HG03460 (cell line): Measurements from ENCODE around the gene ZNF846.
A peak's percentile ranks its signal among the peaks of the same experiment; 100 is the strongest.
"Not testable (repeated sequence)": the region's sequence is repeated elsewhere in the genome, so short reads cannot be mapped to it uniquely, and the experiment has no call there.

Experiments used
- ATAC-seq: cut with Tn5 transposase; IDR thresholded peaks from one replicate; pipeline ENCODE4 v1.9.1; 2021; ENCODE audit not compliant: unreplicated experiment

Gene ZNF846

DNA sequence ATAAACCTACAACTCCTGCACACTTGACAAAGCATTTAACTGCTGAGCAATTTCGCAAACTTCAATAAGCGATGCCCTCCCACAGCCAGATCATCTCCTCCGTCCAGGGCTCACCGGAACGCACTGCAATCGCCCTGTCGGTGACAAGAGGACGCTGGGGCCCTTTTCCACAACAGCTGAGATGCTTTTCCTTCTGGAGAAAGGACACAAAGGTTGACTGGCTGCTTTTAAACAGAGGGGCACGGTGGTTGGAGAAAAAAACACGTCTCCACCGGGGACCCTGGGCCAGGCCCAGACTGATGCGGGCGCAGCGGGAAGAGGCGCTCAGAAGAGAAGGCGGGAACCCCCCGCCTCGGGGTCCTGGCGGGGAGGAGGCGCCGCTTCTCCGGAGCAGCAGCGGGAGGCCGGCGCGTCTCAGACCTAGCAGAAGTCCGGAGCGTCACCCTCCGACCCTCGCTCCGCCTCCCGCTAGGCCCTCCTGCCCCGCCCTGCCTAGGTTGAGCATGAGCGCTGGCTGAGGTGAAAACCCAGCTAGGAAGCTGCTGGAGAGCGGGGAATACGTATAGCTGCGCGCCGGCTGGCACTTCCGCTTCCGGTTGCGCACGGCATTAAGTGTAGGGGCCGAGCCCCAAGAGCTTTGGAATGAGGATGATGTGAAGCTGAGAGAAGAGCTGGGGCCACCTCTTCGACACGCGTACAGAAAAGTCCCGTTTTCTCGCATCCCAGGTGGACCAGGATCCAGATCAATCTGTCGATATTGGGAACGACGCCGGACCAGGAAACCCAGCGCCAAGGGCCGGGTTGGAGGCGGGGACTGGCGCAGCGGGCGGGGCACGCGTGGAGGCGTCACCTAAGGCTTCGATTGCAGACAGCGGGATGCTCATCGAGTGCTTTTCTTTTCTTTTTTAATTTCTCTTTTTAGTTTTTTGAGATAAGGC lies at the start of gene ZNF846:
Gene ZNF846 (minus strand): TSS at position 564 of the 938 bp plus-strand sequence. CDS start 3,788 bp downstream, outside the sequence.
- ATAC-seq: peak; percentile 97

DNA sequence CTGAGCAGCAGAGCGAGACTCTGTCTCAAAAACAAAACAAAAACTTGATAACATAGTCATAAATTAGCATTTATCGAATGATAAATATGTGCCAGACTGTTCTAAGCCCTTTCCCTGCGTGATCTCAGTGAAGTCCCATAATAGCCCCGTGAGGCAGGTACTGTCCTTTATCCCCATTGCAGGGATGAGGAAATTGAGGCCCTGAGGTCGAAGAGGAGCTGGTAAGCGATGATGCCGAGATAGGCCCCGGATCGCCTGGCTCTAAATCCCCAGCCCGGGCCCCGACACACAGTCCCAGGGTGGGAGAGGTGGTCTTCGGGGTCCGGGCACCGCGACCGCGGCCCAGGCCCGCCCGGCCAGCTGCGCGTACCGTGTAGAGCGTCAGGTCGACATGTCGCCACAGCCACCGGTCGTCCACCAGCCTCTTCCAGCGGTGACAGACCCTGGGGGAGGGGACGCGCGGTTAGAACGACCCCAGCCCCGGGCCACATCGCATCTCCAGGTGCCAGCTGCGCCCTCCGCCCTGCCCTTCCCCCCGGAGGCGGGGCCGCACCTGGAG lies 49.7 kb upstream of the ZNF846 start:
- ATAC-seq: no peak

DNA sequence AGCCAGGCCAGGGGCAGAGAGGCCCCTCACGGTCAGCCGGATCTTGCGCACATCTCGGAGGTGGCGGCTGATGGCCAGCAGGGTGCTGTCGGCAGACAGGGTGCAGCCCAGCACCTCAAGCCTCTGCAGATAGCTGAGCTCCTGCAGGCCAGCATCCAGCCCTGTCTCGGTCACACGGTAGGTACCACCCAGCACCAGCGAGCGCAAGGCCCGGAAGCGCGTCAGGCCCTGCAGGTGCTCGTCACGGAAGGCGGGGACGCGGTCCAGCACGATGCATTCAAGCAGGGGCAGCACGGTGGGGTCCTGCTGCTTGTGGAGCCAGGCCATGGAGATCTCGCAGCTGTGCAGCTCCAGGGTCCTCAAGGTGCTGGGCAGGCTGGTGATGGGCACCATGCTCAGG lies 42.6 kb upstream of the ZNF846 start:
- no peak for ATAC-seq

DNA sequence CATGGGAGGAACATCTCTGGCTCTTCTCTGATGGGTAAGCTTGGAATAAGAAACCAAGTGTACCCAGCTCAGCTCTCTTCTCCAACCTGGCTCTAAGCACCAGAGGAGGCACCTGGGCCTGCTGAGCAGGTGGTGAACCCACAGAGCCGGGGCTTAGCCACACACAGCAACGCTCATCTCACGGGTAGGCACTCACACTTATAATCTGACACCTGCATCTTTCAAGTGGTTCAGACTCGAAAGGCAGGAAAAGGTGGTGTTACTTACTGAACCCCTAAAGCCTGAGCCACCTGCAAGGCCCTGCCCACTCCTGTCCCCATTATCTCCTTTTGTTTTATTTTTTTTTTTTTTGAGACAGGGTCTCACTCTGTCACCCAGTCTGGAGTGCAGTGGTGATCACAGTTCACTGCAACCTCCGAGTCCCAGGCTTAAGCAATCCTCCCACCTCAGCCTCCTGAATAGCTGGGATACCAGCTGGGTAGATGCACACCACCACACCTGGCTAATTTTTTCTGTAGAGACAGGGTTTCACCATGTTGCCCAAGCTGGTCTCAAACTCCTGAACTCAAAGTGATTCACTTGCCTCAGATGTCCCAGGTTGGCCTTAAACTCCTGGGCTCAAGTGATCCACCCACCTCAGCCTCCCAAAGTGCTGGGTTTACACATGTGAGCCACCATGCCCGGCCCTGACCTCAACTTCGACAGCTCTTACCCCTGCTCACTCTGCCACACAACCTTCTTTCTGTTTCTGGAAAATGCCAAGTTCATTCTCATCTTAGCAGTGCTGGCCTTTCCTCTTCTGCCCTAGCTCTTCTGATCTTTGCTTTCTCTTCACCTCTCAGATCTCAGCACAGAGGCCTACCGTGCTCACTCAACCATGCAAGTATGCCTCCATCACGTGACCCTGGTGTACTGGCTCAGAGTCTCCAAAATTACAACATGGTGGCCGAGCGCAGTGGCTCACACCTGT lies 40.6 kb upstream of the ZNF846 start:
- ATAC-seq: no peak

DNA sequence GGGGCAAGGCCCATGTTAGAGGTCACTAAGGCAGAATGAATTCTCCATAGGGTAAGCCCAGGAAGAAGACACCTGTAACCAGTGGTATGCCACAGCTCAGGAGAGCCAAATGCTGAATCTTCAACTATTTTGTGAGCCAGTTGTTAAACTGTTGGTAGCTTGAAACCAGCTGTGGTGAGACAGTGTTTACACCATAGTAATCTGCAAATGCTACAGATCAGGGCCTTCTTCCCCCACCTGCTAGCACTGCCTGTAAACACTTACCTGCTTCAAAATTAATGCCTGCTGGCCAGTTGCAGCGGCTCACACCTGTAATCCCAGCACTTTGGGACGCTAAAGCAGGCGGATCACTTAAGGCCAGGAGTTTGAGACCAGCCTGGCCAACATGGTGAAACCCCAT lies 38.3 kb upstream of the ZNF846 start:
- no peak for ATAC-seq

DNA sequence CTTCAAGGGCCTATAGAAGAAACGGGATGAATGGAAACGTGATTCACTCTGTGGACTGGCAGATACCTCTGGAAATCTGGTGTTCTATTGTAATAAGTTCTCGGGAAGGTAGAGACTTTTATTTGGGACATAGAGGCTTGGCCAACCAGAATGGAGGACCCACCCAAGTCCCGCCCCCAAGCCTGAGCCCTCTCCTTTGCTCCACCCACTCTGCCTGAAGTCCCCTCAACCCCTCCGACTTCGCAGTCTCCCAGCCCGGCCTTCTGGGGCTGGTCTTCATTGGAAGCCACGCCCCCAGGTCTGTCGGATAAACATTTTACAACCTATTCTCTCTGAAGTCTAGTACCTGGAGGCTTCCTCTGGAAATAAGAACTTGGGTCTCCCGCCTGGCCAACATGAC lies 33.4 kb upstream of the ZNF846 start:
- no peak for ATAC-seq

DNA sequence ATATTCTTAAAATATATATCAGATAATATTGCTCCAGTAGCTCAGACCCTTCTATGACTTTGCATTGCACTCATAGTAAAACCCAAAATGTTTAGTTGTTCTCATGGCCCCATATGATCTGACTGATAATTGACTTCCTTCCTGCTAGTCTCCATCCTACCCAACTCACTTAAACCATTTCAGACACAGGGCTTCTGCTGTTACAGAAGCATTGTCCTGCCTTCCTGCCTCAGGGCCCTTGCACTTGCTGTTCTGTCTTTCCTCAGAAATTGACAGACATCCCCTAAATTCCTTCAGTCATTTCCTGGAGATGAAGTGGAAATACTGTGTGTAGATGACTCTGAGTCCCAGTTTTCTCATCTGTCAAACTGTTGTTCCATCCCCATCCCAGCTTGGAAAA lies 30.6 kb upstream of the ZNF846 start:
- no peak for ATAC-seq

DNA sequence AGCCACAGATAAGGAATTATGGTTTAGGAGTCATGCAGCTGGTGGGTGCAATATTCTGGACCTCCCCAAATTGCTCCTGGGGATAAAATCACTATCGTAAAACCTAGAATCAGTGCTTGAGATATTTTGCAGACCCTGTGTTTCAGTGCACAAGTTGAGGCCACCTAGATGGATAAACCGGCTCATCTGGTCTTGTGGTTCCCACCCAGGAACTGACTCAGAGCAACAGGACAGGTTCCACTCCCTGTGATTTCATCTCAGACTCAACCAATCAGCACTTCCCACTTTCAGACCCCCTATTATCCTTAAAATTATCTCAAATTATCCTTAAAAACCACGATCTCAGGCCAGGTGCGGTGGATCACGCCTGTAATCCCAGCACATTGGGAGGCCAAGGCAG lies 29.3 kb upstream of the ZNF846 start:
- ATAC-seq: no peak

DNA sequence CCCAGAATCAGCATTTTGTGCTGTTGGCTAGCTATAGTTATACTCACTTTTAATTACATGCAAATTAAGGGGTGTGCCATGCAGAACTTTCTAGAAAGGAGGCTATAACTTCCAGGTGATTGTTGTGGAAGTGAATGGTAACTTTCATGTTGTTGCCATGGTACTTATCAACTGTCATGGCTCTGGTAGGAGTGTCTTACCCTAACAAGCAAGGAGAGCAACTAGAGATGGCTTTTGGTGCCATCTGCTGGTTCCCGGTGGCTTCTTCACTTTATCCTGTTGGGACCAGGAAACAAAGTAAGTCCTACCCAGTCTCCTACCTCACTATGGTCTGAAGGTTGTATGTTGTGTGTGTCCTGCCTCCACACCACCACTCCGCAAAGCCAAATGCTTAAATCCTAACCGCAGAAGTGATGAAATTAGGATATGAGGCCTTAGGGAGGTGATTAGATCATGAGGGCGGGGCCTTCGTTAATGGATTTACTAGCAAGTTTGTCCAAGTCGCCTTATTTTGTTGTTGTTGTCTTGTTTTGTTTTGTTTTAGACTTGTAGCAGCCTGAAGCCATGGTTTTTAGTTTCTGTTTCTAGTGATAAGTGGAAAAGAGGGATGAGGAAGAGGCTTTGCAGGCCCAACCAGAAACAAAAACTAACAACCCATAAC lies 27.7 kb upstream of the ZNF846 start:
- ATAC-seq: no peak

DNA sequence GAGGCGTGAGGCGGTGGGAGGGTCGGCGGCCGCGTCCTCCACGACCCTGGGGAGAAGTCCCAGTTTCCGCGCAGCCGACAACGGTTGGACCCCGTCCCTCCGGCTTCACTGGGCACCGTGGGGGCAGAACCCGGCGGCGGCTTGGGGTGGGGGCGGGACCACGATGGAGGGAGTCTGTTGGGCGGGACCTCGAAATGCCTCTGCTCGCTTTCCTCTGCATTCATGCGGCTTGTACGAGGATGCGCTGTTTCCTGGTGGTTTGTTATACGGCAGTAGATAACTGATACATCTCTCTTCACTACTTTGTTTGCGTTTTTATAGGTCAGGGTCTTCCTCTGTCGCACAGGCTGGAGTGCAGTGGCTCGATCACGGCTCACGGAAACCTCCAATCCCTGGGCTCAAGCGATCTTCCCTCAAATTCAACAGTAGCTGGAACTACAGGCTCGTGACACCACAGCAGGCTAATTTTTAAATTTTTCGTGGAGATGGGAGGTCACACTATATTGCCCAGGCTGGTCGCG lies 24.6 kb upstream of the ZNF846 start:
- ATAC-seq: peak; percentile 4

DNA sequence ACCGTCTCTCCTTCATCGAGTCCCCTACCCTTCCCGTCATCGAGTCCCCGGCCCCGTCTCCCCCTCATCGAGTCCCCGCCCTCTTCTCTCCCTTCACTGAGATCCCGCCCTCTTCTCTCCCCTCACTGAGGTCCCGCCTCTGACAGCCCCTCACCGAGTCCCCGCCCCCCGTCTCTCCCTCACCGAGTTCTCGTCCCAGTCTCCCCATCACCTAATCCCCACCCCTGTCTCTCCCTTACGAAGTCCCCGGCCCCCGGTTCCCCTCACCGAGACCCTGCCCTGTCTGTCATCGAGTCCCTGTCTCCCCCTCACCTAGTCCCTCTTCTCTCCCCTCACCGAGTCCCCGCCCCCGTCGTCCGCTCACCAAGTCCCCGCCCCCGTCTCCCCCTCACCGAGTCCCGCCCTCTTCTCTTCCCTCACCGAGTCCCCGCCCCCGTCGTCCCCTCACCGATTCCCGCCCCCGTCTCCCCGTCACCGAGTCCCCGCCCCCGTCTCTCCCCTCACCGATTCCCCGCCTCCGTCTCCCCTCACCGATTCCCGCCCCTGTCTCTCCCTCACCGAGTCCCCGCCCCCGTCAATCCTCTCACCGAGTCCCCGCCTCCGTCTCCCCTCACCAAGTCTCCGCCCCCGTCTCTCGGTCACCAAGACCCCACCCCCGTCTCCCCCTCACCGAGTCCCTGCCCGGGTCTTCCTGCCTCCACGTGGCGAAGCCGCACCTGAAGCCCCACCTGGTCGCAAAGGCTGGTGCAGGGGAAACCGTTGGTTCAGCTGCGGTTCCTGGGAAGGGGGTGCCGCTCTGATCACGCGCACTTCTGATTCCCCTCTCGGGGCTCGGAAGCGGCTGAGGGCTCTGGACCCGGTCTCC lies 23.9 kb upstream of the ZNF846 start:
- peak; percentile 42 for ATAC-seq

DNA sequence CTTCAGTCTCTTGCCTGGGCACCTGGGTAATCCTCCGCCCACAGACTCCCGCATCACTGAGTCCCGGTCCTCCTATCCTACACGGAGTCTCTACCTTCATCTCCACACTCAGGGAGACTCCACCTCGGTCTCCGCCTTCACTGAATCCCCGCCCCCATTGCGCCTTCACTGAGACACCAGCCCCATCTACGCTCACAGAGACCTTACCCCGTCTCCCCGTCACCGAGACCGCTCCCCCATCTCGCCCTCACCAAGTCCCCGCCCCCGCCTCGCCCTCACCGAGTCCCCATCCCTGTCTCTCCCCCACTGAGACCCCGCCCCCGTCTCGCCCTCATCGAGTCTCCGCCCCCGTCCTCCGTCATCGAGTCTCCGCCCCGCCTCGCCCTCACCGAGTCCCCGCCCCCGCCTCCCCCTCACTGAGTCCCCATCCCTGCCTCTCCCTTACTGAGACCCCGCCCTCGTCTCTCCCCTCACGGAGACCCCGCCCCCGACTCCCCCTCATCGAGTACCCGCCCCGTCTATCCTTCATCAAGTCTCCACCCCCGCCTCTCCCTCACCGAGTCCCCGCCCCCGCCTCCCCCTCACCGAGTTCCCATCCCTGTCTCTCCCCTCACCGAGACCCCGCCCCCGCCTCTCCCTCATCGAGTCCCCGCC lies 23.1 kb upstream of the ZNF846 start:
- peak; percentile 44 for ATAC-seq

DNA sequence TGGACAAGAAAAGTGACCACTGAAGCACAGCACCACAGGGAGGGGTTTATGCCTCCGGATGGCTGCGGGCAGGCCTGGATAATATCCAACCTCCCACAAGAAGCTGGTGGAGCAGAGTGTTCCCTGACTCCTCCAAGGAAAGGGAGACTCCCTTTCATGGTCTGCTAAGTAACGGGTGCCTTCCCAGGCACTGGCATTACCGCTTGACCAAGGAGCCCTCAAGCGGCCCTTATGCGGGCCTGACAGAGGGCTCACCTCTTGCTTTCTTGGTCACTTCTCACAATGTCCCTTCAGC lies 22.5 kb upstream of the ZNF846 start:
- ATAC-seq: not testable (repeated sequence)

DNA sequence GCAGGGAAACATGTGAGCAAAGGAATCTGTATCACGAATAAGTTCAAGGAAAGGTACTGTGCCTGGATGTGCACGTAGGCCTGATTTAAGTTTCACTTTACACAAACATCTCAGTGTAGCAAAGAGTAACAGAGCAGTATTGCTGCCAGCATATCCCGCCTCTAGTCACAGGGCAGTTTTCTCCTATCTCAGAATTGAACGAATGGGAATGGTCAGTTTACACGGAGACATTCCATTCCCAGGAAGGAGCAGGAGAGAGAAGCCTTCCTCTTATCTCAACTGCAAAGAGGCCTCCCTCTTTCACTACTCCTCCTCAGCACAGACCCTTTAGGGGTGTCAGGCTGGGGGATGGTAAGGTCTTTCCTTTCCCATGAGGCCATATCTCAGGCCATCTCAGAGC lies 21.0 kb upstream of the ZNF846 start:
- ATAC-seq: not testable (repeated sequence)

DNA sequence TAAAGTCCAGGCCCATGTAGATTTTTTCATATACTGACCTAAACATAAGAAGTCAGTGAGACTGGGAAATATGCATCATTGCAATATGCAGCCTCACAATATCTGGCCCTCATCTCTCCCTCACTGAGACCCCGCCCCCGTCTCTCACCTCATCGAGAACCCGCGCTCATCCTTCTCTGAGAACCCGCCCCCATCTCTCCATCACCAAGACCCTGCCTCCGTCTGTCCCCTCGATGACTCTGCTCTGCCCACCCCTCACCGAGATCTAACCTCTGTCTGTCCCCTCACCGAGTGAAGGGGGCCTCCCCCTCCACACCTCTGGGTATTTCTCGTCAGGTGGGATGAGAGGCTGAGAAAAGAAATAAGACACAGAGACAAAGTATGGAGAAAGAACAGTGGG lies 20.5 kb upstream of the ZNF846 start:
- ATAC-seq: no peak

DNA sequence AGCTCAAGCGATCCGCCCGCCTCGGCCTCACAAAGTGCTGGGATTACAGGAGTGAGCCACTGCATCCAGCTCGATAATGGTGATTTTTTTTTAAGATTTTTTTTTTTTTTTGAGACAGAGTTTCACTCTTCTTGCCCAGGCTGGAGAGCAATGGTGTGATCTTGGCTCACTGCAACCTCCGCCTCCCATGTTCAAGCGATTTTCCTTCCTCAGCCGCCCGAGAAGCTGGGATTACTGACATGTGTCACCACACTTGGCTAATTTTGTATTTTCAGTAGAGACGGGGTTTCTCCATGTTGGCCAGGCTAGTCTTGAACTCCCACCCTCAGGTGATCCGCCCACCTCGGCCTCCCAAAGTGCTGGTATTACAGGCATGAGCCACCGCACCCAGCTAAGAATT lies 20.1 kb upstream of the ZNF846 start:
- not testable (repeated sequence) for ATAC-seq

DNA sequence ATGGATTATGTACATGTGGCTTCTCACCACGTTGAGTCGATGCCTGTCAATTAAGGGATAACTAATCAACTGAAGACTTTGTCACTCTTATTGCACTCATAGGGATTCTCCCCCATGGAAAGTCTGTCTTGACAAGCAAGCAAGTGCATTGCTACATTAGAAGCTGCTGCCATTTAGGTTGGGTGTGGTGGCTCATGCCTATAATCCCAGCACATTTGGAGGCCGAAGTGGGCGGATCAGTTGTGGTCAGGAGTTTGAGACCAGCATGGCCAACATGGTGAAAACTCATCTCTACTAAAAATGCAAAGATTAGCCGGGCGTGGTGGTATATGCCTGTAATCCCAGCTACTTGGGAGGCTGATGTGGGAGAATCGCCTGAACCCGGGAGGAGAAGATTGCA lies 18.3 kb upstream of the ZNF846 start:
- no peak for ATAC-seq

DNA sequence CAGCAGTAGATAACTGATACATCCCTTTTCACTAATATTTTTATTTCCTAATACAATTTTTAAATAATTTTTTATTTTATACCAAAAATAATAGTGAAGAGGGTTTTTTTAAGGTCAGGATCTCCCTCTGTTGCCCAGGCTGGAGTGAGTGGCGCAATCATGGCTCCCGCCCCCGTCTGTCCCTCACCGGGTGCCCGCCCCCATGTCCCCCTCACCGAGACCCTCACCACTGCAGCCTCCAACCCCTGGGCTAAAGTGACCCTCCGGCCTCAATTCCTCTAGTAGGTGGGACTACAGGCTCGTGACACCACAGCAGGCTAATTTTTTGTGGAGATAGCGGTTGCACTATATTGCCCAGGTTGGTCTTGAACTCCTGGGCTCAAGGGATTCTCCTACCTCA lies 17.8 kb upstream of the ZNF846 start:
- ATAC-seq: no peak
